ENCODE results near the gene TEX51.

The TEX51 gene

GRCh38 chr2:126898636-126899035 is at the start of gene TEX51:
Gene TEX51 (plus strand): TSS chr2:126898890. CDS start chr2:126898919, 29 bp downstream.
- DNase-seq (ENCODE audit: low spot score), result no peak

DNA sequence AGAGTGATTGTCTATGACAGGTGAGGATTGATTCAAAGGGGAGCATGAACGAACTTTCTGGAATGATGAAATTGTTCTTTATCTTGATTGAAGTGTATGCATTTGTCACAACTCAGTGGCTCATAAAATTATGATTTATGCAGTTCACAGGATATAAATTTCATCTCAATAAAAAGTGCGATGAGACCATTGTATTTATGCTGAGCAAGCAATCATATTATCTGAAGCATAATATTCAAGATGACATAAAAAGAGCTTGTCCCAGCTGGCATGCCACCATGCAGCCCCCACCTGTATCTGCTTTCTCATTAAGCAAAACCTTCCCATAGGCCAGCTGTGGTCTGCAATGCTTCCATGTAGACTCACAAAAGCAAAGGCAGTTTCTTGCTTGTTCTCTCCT is 49.6 kb upstream of the TEX51 start:
- no peak for DNase-seq (ENCODE audit: low spot score)

DNA sequence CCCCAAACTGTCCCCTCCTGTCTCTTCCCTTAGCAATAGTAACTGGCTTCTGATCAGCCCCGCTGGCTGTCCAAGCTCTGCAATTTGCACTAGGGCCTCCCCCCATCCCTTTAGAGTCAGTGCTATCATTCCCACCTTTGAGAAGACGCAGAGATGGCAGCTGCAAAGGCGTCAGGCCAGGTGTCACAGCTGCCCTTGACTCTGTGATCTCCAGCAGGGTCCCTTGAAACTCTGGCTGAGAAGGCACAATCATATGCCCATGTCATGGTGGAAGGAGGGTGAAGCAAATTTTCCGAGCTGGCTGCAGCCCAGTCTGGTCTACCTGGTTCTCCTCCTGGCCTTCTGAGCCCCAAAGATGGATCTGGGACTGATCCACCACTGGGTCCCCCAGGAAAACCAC is 49.2 kb upstream of the TEX51 start:
- no peak for DNase-seq (ENCODE audit: low spot score)

DNA sequence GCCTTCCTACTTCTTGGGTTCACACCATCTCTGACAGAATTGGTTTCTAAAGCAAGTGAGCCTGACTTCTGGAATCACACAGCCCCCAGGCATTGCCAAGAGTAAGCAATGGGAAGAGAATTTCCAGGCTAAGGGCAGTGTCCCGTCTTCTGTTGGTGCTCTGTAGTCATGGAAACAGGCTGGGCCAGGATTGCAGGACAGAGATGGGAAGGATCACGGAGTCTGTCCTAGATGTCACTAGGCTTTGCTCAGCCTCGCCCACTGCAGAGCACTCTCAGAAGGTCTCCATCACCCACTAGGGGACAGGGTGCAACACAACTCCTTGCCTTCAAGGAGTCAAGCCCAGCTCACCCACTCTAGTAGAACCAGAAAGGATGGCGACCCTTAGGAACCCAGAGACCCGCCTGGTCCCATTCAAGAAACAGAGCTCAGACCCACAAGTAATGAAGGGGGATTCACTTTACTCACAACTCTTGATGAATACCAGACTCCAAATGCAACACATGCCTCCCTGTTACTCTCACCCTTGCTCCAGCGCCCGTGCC is 48.6 kb upstream of the TEX51 start:
- DNase-seq (ENCODE audit: low spot score), result no peak

DNA sequence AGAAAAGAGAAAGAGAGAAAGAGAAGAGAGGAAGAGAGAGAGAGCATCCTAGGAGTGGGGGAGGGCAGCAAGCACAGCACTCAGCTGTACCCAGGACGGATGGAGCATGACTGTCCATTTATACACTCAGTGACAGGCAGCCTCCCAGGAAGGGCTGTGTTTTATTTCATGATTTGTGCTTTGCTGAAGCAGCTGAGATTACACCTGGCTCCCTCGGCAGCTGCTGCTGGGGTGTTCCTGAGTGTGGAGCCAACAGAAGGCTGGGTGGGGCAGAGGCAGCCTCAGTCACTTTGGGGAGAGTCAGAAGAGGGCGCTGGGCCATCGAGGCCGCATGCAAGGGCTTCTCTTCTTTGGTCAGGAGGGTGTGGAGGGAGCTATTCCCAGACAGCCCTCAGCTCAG is 47.8 kb upstream of the TEX51 start:
- no peak for DNase-seq (ENCODE audit: low spot score)

DNA sequence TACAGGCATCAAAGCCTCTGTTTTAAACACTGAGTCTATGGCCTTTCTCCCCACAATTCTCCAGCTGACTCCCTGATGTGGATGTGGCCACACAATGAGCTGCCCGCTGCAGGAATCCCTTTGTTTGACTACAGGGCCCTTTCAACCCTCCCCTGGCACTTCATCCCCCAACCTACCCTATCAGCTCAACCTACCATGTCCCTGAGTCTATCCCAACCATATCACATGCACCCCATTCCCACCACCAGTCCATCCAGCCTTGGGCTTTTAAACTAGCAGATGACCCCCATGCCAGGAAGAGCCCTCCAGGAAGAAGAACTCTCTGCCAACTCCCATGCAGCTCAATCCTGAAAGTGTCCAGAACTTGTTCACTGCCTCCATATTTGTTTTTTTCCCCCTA is 46.9 kb upstream of the TEX51 start:
- DNase-seq (ENCODE audit: low spot score), result no peak

DNA sequence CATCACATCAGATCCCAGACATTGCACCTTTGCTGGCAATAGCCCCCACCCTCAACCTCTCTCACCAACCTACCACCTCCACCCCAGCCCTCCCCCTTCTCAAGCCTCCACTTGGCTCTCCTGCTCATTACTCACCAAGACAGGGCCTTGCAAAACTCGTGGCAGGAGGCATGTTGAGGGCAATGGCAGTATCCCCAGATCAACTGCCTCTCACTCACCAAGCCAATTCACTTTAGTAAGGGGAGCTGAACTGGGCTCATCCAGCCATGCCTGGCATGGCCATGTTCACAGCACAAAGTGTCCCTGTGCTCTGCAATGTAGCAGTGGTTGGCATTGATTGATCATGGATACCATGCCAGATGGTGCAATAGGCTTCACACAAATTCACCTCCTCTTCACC is 46.3 kb upstream of the TEX51 start:
- DNase-seq (ENCODE audit: low spot score), result no peak

DNA sequence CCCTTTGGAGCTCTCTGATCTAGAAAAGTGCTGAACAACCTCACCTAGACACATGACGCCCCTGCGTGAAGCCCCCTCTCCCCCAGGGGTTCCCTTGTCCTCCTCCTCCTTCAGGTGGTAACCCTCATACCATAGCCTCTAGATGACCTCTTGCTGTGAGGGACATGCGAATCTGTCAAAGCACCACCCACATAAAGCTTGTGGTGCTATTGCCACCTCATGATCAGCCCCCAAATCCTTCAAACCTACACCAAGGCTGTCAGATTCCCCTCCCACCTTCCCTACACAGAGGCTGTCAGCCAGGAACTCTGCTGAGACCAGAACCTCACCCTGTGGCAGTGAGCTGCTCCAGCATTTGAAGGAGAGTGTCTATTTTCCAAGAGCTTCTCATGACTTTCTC is 43.1 kb upstream of the TEX51 start:
- no peak for DNase-seq (ENCODE audit: low spot score)

DNA sequence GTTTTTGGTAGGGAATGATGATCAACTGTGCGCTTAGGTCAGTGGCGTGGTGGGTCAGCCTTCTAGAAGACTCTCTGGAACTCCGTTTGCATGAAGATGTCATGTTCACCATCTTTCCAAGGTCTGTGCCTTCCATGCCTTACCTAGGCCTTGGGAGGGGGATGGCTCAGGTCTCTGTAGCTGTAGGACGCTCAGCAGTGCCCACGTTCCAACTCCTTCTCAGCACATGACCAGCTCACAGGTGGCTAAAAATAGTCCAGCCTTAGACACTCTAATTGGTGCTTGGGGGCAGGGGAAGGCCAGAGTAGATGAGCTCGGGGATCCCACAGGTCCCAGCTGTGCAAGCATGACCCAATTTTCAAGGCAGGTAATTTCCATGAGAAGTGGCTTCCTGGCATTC is 42.3 kb upstream of the TEX51 start:
- no peak for DNase-seq (ENCODE audit: low spot score)

- no peak for DNase-seq (ENCODE audit: low spot score)
Observed at GRCh38 chr2:126857502-126857901, 41.2 kb upstream of the TEX51 start.

GRCh38 chr2:126858013-126858412 is 40.7 kb upstream of the TEX51 start:
- DNase-seq (ENCODE audit: low spot score), result no peak

DNA sequence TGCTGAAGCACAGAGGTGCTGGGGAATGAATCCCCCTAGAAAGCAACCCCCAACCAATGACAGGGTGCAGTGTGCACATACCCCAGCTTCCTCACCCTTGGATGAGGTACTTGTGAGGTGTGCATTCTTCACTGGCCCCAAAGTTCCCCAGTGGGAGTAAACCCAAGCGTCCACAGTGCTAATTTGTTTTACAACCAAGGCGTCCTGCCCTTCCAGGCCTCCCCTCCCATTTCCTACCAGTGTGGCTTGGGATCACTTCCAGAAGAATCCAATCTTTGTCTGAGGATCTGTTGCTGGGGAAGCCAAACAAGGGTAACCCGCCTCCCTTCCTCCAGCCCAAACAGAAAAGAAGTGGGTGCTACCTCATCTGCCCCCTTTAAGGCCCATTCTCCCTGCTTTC is 40.3 kb upstream of the TEX51 start:
- no peak for DNase-seq (ENCODE audit: low spot score)

- DNase-seq (ENCODE audit: low spot score), result no peak
Observed at GRCh38 chr2:126858991-126859390, 39.7 kb upstream of the TEX51 start.

- no peak for DNase-seq (ENCODE audit: low spot score)
Observed at GRCh38 chr2:126859631-126860030, 39.1 kb upstream of the TEX51 start.

DNA sequence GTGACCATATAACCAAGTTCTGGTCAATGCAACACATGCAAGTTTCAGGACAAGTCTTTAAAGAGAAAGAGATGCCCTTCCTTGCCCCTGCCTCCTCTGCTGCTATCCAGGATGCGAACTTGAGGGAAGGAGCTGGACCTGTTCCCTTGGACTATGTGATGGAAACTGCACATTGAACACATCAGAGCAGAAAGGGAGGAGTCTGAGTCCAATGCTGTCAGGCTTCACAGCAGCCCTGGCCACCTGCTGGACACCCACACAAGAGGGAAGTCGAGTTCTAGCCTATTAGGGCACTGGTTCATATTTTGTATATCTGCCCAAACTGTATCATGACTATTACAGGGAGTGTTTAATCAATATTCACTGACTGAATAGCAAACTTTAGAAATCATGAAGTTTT is 38.3 kb upstream of the TEX51 start:
- DNase-seq (ENCODE audit: low spot score), result no peak

- DNase-seq (ENCODE audit: low spot score), result no peak
Observed at GRCh38 chr2:126862730-126863129, 36.0 kb upstream of the TEX51 start.

GRCh38 chr2:126863336-126864015 is 35.2 kb upstream of the TEX51 start:
- no peak for DNase-seq (ENCODE audit: low spot score)

DNA sequence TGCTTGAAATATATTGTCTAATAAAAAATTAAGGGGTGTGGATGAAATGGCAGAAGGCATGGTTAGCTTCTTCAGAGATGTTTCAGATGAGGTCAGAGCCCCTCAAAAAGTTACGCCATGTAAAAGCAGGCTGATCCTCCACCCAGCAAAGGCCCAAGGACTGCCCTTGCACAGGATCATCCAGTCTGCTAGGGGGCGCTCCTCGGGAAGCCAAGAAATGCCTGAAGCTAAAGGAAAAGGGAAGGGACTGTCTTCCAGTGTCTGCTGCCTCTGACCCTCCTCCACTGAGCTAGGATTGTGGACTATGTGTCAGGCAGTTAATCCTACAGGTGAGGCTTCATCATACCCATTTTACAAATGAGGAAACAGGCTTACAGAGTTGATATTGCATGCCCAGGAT is 33.8 kb upstream of the TEX51 start:
- no peak for DNase-seq (ENCODE audit: low spot score)

GRCh38 chr2:126866451-126866850 is 32.2 kb upstream of the TEX51 start:
- no peak for DNase-seq (ENCODE audit: low spot score)

DNA sequence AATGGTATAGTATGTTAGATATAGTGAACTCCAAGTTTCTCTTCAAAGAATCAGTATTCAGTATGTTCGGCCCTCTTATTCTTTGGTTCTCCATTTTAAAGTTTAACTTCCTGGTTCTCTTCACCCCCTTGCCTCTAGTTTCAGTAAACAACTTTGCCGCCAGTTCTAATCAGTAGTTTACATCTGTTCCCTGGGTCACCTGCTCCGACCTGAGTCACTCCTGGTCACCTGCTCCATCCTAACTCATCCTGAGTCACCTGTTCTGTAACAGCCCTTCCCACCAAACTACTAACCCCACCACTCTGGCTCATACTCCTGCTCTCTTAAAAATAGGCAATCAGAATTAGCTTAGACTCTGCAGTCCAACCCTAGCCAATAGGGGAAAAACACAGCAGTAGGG is 23.7 kb upstream of the TEX51 start:
- DNase-seq (ENCODE audit: low spot score), result no peak

DNA sequence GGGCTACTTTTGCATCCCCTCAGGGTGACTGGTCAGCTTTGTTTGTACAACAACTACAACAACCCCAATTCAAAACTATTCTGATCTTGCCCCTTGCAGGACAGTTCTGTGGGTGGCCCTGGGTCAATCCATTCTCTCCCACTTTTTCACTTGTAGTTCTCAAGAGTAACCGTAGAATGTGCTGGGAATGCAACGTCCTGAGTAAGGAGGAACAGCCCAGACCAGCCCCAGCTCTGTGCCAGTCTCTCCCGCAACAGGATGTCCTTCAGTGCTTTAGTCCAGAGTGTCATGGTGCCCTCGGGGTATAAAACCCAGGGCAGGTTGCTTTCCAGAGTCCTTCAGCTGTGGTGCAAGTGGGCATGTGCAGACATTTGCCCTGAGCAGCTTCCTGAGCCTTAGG is 22.1 kb upstream of the TEX51 start:
- no peak for DNase-seq (ENCODE audit: low spot score)

- DNase-seq (ENCODE audit: low spot score), result no peak
Observed at GRCh38 chr2:126877041-126877440, 21.6 kb upstream of the TEX51 start.

DNA sequence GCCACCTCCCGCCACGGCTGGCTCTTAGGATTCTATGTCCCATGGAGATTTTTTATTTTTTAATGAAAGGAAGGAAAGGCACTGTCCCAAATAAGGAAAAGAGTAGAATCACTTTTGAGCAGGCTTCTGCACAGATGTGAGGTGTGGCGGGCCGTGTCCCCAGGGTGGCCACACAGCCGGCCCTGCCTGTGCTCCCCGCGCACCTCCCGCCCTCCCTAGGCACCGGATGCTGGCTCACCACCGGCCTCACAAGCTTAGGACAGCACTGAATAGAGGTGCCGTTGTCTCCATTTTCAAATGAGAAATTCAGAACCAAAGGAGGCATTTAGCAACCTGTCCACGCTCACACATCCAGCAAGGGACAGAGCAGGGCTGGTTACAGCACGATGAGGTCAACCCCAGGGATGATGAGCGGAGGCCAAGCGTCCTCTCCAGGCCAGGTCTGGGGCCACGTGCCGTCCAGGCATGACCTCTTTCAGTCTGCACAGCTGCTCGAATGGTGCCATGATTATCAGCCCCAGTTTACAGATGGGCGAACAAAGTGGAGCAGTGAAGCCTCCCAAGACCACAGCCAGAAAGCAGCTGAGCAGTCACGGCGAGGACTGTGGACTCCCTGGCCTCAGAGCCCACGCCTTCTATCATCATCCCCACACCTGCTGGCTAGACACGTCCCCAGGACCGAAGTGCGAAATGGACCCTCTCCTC is 20.7 kb upstream of the TEX51 start:
- no peak for DNase-seq (ENCODE audit: low spot score)

- no peak for DNase-seq (ENCODE audit: low spot score)
Observed at GRCh38 chr2:126878601-126879000, 20.1 kb upstream of the TEX51 start.
